ENCODE results near the gene AUTS2.

The AUTS2 gene

DNA sequence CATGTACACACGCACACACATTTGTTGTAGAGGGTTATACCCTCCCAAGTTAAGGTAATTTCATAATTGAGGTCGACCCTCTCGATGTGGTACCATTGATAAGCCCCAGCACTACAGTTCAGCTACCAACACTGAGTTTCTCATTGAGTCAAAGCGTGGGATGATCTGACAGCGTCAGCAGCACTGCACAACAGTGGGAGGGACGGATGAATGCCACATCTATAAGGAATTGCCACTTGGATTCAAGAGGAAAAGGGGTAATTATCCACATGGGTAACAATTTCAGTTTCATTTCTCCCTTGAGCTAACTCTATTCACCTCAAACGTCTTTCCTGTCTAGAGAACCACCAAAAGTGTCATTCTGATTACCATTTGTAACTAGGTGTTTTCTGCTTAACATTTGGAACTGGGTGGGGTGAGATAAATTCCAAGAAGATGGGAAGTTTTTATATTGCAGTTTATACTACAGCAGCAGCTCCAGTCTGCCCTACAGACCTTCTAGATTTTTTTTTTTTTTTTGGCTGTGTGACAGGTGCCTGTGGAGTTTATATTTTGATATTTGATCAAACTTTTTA lies 342.9 kb downstream of the AUTS2 start:
- DNase-seq (ENCODE audit: low read depth) = no peak

DNA sequence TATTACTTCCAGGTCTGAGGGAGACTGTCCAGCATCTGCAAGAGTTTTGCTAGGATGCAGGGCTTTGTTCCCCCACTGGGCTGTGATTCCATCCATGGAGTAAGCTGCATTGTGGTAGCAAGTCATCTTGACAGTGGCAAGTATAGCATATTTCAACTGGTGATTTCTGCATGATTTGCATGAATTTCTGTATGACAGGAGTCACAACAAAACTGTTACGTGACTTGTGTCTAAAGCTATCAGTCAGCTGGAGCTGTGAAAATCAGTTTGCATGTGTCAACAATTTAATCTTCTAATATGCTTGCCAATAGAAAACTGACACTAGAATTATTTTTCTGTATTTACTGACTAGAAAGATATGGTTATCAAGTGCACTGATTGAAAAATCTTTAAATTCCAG lies 344.3 kb downstream of the AUTS2 start:
- no peak for DNase-seq (ENCODE audit: low read depth)

DNA sequence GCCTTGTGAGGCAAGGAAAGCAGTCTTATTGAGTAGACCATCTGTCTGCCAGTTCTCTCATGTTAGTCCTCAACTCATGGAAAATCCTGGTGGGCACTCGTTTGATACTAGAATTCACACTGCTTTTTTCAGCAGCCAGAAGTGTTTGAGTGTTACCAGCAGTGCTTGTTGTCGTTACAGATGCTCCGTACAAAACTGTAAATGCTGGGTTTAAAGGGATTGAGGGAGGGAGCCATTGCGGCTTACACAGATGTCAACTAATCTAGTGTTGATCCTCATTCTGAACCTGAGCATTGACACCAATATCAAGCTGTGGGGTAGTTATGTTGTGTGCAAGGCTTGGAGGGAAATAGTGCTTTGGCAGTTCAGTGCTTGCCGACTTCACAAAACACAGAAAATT lies 348.6 kb downstream of the AUTS2 start:
- no peak for DNase-seq (ENCODE audit: low read depth)

DNA sequence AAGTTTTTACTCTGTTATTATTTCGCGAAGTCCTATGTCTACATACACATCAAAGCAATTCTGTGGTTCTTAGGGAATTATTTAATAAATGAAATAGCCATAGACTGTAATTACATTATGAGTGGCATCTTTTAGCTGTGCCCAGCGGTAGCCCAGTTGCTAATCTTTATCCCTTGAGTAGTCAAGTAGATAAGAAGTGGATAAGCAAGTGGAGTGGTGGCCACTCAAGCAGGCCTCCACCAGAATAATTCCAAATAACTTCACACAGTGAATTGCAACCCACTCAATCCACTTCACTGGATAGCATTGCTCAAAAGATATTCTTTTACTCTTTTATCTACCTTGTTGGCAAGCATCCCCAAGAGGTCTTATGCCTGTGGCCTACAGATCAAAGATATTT lies 349.7 kb downstream of the AUTS2 start:
- DNase-seq (ENCODE audit: low read depth) = no peak

DNA sequence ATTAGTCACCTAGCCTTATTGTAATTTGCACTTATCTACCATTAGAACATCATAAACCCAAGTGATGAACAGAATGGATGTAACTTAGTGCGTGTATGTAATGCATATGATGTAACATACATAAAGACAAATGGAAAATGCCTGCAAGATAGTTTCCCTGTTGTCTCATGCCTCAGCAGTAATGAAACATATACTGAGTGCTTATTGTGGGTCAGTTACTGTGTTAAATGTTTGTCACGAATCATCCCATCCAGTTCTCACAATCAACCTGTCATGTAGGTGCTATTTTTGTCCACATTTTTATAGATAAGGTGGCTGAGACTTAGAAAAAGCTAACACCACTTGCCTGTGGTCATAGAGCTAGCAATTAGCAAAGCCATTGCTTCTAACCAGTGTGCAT lies 350.8 kb downstream of the AUTS2 start:
- no peak for DNase-seq (ENCODE audit: low read depth)

DNA sequence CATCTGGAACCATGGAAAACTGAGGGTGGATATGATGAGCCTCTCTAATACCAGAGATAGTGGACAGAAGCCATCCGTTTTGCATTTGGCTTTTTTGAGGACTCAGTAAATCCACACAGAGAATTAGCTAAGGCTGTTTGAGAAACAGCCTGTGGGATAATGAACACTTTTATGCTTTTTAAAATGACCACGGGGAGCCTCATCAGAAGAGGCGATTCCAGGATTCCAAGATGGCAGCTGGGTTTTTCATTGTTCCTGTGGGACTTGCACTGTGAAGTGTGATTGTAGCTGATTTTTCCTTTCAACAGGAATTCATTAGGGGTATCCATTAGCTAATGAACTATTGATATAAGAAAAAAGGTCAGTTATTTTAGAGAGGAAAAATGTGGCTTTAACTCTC lies 353.2 kb downstream of the AUTS2 start:
- no peak for DNase-seq (ENCODE audit: low read depth)

DNA sequence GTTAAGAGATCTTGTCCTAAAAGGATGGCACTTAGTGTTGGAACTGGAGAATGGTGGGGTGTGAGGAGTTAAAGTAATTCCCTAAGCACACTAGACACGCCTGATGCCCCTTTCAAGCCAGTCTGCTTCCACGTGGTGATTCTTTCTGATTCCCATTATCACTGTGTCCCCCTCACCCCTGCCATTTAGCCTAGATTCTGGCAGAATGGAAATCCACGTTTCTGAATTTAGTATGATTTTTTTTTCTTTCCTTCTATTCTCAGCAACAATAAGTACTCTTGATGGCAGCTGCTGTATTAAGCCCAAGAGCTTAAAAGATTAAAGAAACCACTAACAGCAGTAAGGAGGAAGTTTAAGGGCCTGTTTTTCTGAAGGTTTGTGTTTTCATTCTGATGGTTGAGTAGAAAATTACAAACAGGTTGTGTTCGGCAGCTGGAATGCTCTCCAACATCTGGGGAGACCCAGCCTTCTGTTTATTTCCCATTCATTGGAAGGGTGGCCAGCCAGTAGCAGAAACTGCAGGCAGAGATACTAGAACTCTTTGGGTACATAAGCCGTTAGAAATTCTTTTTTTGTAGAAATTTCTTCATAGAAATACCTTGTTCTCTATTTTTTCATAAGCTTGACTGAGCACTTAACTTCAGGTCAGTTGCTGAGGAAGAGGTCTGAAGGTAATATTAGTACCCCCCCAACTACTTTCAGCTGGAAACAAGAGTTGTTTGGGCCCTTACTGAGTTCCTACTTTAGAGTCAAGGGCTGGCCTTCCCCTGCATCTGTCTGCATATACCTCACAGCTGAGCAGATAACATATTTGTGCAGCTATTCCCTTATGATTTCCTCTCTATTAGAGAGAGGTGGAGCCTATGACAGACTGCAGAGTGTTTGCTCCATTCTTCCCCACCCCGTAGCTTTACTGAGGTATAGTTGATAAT lies 355.1 kb downstream of the AUTS2 start:
- DNase-seq (ENCODE audit: low read depth) = no peak

DNA sequence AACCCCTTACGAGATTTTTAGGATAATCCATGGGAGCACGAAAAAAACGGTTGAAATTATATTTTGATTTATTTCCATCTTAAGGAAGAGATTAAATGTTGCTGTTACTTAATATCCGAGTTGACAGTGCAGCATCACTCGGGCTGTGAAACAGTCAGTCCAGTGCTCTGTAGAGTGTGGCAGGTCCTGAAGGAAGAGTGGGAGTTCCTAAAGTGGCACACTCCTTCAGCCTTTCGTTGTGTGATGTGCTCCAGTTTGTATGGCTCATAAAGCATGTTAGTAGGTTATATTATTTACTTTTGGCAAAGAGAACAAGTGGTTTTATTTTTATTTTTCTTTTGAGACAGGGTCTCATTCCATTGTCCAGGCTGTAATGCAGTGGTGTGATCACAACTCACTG lies 358.3 kb downstream of the AUTS2 start:
- DNase-seq (ENCODE audit: low read depth) = no peak

DNA sequence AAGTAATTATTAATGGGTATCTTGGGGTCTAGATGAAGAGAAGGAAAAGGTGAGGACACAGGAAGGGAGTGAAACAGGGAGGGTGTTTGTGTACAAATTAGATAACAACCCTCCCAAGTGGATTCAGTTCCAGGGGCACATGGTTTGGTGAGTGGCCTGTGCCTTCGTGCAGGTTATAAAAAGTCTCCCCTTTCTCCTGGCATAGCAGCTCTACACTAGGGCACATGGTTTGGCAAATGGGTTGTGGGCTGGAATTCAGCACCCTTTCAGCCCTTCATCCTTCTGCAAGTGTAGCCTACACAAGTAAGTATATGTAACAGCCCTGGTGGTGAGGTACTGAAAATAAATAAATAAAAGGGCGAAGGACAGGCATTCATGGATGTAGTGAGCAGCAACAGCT lies 359.4 kb downstream of the AUTS2 start:
- DNase-seq (ENCODE audit: low read depth) = no peak

DNA sequence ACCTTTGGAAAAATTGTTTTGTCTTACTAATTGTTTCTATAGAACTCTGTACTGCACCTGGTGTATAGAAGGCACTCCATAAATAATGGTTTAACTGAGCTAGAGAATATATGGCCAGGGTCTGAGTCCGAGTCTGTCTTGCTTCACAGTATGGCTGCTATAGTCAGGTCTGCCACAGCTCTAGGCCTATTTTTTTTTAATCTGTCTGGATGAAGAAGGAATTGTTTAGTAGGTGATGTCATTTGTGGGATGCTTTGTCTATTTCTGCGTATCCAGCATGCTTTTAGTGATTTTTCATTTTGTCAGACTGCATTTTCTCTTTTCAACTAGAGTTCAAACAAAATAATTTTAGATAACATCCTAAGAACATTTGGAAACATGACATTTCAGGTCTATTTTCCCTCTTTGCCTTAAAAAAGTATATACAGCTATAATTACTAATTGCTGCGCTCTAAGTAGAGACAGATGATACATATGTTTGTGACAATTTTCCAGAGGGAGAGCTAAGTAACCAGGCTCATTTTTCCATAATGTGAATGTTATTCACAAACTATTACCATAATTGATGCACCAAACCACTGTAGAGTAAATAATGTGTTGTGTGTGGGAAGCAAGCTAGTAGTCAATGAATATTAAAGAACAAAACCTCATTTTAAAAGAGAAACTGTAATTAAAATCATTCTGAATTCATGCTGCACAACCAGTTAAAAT lies 361.7 kb downstream of the AUTS2 start:
- DNase-seq (ENCODE audit: low read depth) = no peak

DNA sequence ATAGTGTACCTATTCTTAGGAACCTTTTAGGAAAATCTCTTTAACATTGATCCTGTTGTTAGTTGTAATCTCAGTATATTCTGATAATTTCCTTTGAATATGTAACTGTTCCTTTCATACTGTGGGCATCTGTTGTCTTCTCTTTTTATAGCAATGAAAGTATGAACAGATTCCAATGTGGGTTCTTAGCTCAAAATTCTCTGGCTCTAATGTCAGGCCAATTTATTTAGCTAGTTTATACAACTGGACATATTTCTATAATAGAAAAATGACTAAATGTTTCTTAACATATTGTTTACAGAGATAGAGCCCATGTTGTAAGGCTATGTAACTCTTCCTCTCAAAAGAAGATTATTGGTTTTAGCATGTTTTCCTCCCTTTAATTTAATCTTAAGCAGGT lies 363.2 kb downstream of the AUTS2 start:
- no peak for DNase-seq (ENCODE audit: low read depth)

DNA sequence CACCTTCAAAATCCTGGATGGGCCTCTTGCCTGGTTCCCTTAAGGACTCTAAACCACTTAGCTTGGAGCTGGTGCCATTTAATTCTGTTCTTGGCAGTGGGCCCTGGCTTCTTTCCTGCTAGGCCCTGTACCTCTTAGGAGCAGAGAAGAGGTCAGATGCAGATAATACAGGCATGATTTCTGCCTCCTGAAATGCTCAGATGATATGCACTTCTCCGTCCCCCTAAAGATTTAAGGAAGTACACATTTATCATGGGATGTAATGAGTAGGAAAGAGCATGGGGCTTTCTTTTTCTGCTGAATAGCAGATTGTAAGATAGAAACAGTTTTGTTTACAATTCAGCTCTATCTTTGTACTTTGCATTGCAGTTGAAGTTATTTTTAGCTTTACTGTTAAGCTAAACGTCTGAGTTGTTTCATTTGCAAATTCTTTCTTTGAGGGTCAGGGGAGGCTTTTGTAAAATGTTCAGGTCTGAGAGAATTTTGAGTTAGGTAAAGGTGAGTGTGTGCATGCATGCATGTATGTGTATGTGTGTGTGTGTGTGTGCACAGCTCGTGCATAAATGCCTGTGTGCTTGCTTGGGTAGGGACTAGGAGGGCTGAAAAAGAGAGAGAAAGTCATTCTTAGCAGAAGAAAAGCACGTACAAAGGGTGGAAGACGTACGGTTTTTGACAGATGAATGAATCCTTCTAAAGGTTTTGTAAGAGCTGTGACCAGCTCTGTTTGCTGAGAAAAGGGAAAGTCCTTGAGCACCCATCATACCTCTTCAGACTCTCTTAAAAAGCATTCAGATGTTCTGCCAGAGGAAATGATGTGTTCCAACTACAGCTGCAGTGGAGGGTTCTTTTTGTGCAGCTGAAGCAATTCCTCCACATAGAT lies 364.2 kb downstream of the AUTS2 start:
- DNase-seq (ENCODE audit: low read depth) = no peak

DNA sequence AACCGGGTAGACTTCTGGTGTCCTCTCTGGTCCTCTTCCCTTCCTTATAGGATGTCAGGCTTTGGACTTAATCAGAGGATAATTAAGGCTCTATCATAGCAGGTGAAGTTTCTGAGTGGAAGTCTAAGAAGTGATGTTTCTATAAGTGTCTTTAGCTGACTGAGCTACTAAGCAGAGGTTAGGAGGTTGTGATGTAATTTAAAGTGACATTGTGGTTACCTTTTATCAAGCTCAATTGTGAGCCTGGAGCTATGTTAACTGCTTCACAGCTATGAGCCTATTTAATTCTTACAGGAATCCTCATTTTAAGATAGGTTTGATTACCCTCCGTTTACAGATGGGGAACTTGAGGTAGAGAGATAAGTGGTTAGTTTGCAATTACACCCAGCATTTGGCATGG lies 365.1 kb downstream of the AUTS2 start:
- no peak for DNase-seq (ENCODE audit: low read depth)

DNA sequence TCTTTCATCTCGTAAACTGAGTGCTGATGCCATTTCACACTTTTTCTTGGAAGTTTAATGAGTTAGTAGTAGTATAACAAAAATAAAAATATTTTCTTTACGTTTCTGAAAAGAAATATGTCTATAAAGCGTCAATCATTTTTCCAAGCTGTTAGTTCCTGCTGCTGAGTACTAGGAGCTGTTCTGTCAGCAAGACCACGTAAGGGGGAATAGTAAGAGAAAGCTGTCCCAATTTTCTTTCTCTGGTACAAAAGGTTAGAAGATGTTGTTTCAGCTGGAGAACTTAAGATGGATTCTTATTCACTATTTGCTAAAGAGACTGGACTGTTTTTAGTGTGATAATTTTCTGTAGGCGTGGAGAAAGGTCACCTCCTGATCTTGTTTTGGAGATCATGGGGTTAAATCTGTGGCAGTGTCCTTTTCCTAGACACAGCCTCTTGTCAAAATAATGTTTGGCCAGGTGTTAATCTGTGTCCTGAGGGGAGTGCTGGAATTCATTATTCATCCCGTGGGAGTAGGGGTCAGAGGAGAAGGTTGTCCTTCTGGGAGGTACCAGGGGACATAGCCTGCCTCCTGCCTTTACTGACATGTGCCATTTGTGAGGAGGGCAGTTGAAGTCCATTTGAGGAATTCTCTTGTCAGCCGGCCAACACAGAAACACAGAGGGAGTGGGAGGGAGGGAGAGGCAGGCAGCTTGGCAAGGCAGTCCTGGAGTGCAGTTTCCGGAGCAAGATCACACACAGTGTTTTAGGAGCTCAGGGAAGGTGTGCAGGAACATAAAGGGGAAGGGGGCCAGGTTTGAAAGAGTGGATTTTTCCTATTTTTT lies 368.7 kb downstream of the AUTS2 start:
- DNase-seq (ENCODE audit: low read depth) = no peak

DNA sequence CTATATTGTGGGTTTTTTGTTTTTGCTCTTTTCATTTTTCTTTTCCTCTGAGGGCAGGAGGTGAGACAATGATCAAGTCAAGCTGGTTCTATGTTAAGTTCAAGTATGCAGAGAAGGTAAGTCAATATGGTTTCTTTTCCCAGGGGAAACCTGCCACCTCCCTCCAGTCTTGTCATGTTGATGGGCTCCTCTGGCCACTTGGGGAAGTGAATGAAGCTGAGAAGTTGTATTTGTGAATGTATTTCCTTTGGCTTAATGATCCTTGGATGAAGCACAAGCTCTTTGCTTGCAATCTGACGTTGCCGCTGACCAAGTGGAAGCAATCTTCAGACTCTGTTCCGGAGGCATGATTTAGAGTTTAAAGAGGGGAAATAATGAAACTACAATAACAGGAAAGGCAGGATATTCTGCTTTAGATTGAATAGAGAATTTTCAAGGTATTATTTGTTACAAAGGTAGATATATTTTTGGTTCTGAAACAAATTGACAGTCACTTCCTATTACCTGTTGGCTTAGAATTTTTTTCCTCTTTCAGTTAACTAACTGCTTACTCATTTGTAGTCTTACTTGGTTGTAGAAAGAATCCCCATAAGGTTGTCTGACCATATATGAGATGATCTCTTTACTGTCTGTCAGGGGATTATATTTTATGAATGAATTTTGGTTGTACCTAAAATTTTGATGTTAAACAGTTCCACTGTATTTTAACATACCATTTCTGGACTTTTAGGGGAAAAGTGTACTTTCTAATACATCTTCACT lies 369.6 kb downstream of the AUTS2 start:
- no peak for DNase-seq (ENCODE audit: low read depth)

DNA sequence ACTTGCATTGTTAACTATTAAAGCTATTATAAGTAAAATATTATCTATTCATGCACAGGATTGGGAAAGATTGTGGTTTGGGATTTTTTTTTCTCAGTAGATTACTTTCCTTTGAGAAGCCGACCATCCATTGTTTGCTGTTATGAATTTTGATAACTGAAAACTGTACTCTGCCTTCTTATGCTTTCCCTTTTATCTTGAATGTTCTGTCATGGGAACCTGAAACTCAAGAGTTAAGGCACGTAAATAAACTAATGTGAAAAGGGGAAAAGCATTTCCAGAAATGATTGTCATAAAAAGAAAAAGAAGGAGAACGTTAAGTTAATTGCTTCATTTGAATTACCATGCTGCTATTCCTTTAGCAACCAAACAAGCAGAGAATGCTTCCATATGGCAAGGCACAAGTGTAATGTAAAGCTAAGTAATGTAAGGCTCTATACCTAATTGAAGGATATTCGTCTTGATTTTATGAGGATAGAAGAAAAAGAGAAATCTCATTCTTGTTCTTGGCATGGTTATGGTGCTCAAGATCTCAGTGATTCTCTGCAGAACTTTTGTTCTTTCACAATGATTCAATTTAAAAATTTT lies 370.8 kb downstream of the AUTS2 start:
- DNase-seq (ENCODE audit: low read depth) = no peak

DNA sequence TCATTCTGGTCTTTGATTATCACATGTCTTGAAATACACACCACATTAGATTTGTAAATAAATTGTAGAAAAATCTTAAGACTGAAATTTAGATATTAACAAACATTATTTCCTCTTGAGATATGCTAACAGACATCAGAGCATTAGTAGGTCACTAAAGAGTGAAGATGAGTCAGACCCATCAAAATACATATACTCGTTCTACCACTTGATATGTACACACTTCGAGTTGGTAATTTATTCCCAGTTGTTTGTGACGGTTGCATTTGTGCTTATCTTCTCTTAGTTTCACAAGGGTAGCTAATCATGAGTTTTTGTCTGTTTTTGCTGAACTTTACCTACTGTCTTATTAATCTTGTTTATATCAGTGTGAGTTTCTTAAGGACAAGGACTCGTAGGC lies 383.4 kb downstream of the AUTS2 start:
- no peak for DNase-seq (ENCODE audit: low read depth)

DNA sequence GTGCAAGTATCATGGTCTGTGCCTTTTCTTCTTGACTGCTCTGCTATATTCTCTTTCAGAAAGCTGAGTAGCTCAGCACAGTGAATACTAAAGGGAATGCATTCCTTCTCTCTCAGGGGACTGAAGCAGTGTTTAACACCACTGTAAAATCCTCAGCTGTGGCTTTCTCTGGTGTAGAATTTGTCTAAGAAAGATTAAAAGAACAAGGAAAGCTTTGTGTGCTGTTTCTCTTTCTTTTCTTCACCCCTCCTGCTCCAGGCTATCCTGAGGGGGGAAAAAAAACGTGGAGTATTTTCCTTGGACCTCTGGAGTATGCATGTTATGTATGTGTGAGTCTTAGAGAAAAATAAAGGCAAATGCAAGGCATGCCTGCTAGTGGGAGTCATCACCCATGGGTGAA lies 383.9 kb downstream of the AUTS2 start:
- no peak for DNase-seq (ENCODE audit: low read depth)

DNA sequence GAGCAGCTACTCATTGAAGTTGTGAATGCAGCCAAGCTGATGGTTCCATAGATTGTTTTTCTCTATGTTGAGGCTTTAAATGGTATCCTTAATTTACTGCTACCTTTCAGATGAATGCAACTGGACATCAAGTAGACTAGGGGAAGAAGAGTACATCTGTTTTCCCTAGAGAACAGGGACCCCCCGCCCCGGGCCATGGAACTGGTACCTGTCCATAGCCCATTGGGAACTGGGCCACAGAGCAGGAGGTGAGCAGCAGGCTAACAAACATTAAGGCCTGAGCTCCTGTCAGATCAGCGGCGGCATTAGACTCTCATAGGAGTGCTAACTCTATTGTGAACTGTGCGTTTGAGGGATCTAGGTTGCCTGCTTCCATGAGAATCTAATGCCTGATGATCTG lies 391.3 kb downstream of the AUTS2 start:
- no peak for DNase-seq (ENCODE audit: low read depth)

DNA sequence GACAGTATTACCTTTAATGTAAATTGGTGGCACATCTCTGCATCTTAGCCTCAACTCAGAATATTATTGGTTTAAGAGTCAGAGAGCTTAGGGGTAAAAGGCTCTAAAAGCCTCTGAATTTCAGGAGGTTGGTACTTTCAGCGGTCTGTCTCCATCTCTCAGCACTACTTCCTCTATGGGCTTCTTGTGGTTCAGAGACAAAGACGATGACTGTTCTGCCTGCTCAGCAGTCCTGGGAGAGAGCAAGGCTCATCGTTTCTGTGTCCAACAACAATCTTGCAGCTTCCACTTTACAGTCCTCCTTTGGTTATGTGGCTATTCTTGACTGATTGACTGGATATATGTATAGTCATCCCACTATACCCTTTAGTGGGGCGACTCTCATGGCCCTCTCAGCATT lies 394.7 kb downstream of the AUTS2 start:
- no peak for DNase-seq (ENCODE audit: low read depth)

All from ELR (cell line).